ENCODE results near the gene NCR2.

Gene NCR2

GRCh38 chr6:41332842-41333736, 2.3 kb upstream of the NCR2 start:
- no peaks in the 10 kb centered on the region for H3K36me3 ChIP-seq (ENCODE audit: insufficient read depth, insufficient read length, low read length)
- no peak for TF ChIP-seq ZNF274 (IDR thresholded peaks at IDR 0.05; ENCODE audit: low read depth, low read length)
- H3K4me1 ChIP-seq (ENCODE audit: insufficient read depth, insufficient read length): peaks cover 6% of the 10 kb centered on the region
- H3K4me3 ChIP-seq (ENCODE audit: insufficient read length, low read depth): no peak overlapping the region
- no peaks in the 10 kb centered on the region for H3K27me3 ChIP-seq (ENCODE audit: insufficient read depth, insufficient read length)
- no peak for DNase-seq (ENCODE audit: low read depth, low spot score)
- H3K9ac ChIP-seq (ENCODE audit: insufficient read length, low read depth): no peak overlapping the region
- no peaks in the 10 kb centered on the region for H3K9me3 ChIP-seq (ENCODE audit: insufficient read depth, low read length)

GRCh38 chr6:41334482-41335040, 847 bp upstream of the NCR2 start:
- no peak for TF ChIP-seq SUZ12 (IDR thresholded peaks at IDR 0.05; ENCODE audit: extremely low read depth, insufficient read depth, insufficient read length)
- TF ChIP-seq YY1 (IDR thresholded peaks at IDR 0.05; ENCODE audit: insufficient read depth, insufficient read length): no peak
- TF ChIP-seq ZNF274 (IDR thresholded peaks at IDR 0.05; ENCODE audit: low read depth, low read length): no peak
- Histone ChIP-seq H3K9me3 (ENCODE audit: insufficient read depth, low read length) (no peaks in the 10 kb centered on the region), H3K36me3 (ENCODE audit: insufficient read depth, insufficient read length, low read length) (no peaks in the 10 kb centered on the region), H3K27me3 (ENCODE audit: insufficient read depth, insufficient read length) (no peaks in the 10 kb centered on the region), H3K4me3 (ENCODE audit: insufficient read length, low read depth) (no peak overlapping the region), H3K4me1 (ENCODE audit: insufficient read depth, insufficient read length) (peaks cover 6% of the 10 kb centered on the region), H3K9ac (ENCODE audit: insufficient read length, low read depth) (no peak overlapping the region)
- DNase-seq (ENCODE audit: low read depth, low spot score): no peak

GRCh38 chr6:41335943-41336342, 535 bp downstream of the NCR2 start:
- H3K9ac ChIP-seq (ENCODE audit: insufficient read length, low read depth): no peak overlapping the region
- no peaks in the 10 kb centered on the region for H3K27me3 ChIP-seq (ENCODE audit: insufficient read depth, insufficient read length)
- DNase-seq (ENCODE audit: low read depth, low spot score): no peak
- no peaks in the 10 kb centered on the region for H3K36me3 ChIP-seq (ENCODE audit: insufficient read depth, insufficient read length, low read length)
- peaks cover 6% of the 10 kb centered on the region for H3K4me1 ChIP-seq (ENCODE audit: insufficient read depth, insufficient read length)
- TF ChIP-seq YY1 (IDR thresholded peaks at IDR 0.05; ENCODE audit: insufficient read depth, insufficient read length) (no peak), SUZ12 (IDR thresholded peaks at IDR 0.05; ENCODE audit: extremely low read depth, insufficient read depth, insufficient read length) (no peak), ZNF274 (IDR thresholded peaks at IDR 0.05; ENCODE audit: low read depth, low read length) (no peak)
- no peak overlapping the region for H3K4me3 ChIP-seq (ENCODE audit: insufficient read length, low read depth)
- H3K9me3 ChIP-seq (ENCODE audit: insufficient read depth, low read length): no peaks in the 10 kb centered on the region

- DNase-seq (ENCODE audit: low read depth, low spot score): no peak
- Histone ChIP-seq H3K9ac (ENCODE audit: insufficient read length, low read depth) (no peak overlapping the region), H3K4me1 (ENCODE audit: insufficient read depth, insufficient read length) (peaks cover 7% of the 10 kb centered on the region), H3K27me3 (ENCODE audit: insufficient read depth, insufficient read length) (no peaks in the 10 kb centered on the region), H3K9me3 (ENCODE audit: insufficient read depth, low read length) (no peaks in the 10 kb centered on the region), H3K4me3 (ENCODE audit: insufficient read length, low read depth) (no peak overlapping the region), H3K36me3 (ENCODE audit: insufficient read depth, insufficient read length, low read length) (no peaks in the 10 kb centered on the region)
- TF ChIP-seq SUZ12 (IDR thresholded peaks at IDR 0.05; ENCODE audit: extremely low read depth, insufficient read depth, insufficient read length) (no peak), ZNF274 (IDR thresholded peaks at IDR 0.05; ENCODE audit: low read depth, low read length) (no peak), YY1 (IDR thresholded peaks at IDR 0.05; ENCODE audit: insufficient read depth, insufficient read length) (no peak)
Observed at GRCh38 chr6:41336824-41337223, 1.4 kb downstream of the NCR2 start.

- no peak overlapping the region for H3K9ac ChIP-seq (ENCODE audit: insufficient read length, low read depth)
- H3K36me3 ChIP-seq (ENCODE audit: insufficient read depth, insufficient read length, low read length): no peaks in the 10 kb centered on the region
- TF ChIP-seq SUZ12 (IDR thresholded peaks at IDR 0.05; ENCODE audit: extremely low read depth, insufficient read depth, insufficient read length): no peak
- TF ChIP-seq ZNF274 (IDR thresholded peaks at IDR 0.05; ENCODE audit: low read depth, low read length): no peak
- TF ChIP-seq YY1 (IDR thresholded peaks at IDR 0.05; ENCODE audit: insufficient read depth, insufficient read length): no peak
- no peaks in the 10 kb centered on the region for H3K9me3 ChIP-seq (ENCODE audit: insufficient read depth, low read length)
- H3K27me3 ChIP-seq (ENCODE audit: insufficient read depth, insufficient read length): no peaks in the 10 kb centered on the region
- peaks cover 4% of the 10 kb centered on the region for H3K4me1 ChIP-seq (ENCODE audit: insufficient read depth, insufficient read length)
- no peak overlapping the region for H3K4me3 ChIP-seq (ENCODE audit: insufficient read length, low read depth)
- DNase-seq (ENCODE audit: low read depth, low spot score): no peak
Observed at GRCh38 chr6:41337709-41338108, 2.3 kb downstream of the NCR2 start.

- H3K4me1 ChIP-seq (ENCODE audit: insufficient read depth, insufficient read length): peaks cover 9% of the 10 kb centered on the region
- H3K27me3 ChIP-seq (ENCODE audit: insufficient read depth, insufficient read length): no peaks in the 10 kb centered on the region
- TF ChIP-seq SUZ12 (IDR thresholded peaks at IDR 0.05; ENCODE audit: extremely low read depth, insufficient read depth, insufficient read length) (no peak), YY1 (IDR thresholded peaks at IDR 0.05; ENCODE audit: insufficient read depth, insufficient read length) (no peak)
- H3K9ac ChIP-seq (ENCODE audit: insufficient read length, low read depth): no peak overlapping the region
- no peaks in the 10 kb centered on the region for H3K9me3 ChIP-seq (ENCODE audit: insufficient read depth, low read length)
- no peak for DNase-seq (ENCODE audit: low read depth, low spot score)
- H3K36me3 ChIP-seq (ENCODE audit: insufficient read depth, insufficient read length, low read length): no peaks in the 10 kb centered on the region
- H3K4me3 ChIP-seq (ENCODE audit: insufficient read length, low read depth): no peak overlapping the region
Observed at GRCh38 chr6:41338659-41339058, 3.3 kb downstream of the NCR2 start.

GRCh38 chr6:41341580-41341979, 6.2 kb downstream of the NCR2 start:
- Histone ChIP-seq H3K4me3 (ENCODE audit: insufficient read length, low read depth) (no peak overlapping the region), H3K27me3 (ENCODE audit: insufficient read depth, insufficient read length) (peaks cover 6% of the 10 kb centered on the region), H3K9me3 (ENCODE audit: insufficient read depth, low read length) (no peaks in the 10 kb centered on the region), H3K36me3 (ENCODE audit: insufficient read depth, insufficient read length, low read length) (no peaks in the 10 kb centered on the region), H3K9ac (ENCODE audit: insufficient read length, low read depth) (no peak overlapping the region), H3K4me1 (ENCODE audit: insufficient read depth, insufficient read length) (peaks cover 9% of the 10 kb centered on the region)
- TF ChIP-seq YY1 (IDR thresholded peaks at IDR 0.05; ENCODE audit: insufficient read depth, insufficient read length) (no peak), ZNF274 (IDR thresholded peaks at IDR 0.05; ENCODE audit: low read depth, low read length) (no peak), SUZ12 (IDR thresholded peaks at IDR 0.05; ENCODE audit: extremely low read depth, insufficient read depth, insufficient read length) (no peak)
- DNase-seq (ENCODE audit: low read depth, low spot score): no peak

All from NT2/D1 (cell line).